Stimulated activated CD4-positive, alpha-beta T cell treated with anti-CD3 and anti-CD28 coated beads, Interleukin-1b, Interleukin-23, amount 100 ng/mL, for 24 hours (primary cell): Measurements from ENCODE around the gene MACC1.

Experiments used
- DNase-seq, 4 experiments: peaks; one replicate each; pipeline ENCODE4 v3.0.0-alpha.2; 2020; ENCODE audit warnings: low read depth in 4 of 4, low spot score in 1 of 4

MACC1 gene

GRCh38 chr7:20229646-20230500 lies 12.7 kb upstream of the MACC1 start:
- DNase-seq, result no peak

GRCh38 chr7:20229081-20229480 lies 11.9 kb upstream of the MACC1 start:
- no peak for DNase-seq

GRCh38 chr7:20228654-20229053 lies 11.5 kb upstream of the MACC1 start:
- no peak for DNase-seq

GRCh38 chr7:20227291-20227795 lies 10.2 kb upstream of the MACC1 start:
- no peak for DNase-seq

GRCh38 chr7:20226860-20227259 lies 9.7 kb upstream of the MACC1 start:
- DNase-seq, result no peak

- no peak for DNase-seq
Observed at GRCh38 chr7:20225384-20225783, 8.2 kb upstream of the MACC1 start.

GRCh38 chr7:20224025-20224424 lies 6.8 kb upstream of the MACC1 start:
- no peak for DNase-seq

GRCh38 chr7:20223356-20223755 lies 6.2 kb upstream of the MACC1 start:
- DNase-seq, result no peak

GRCh38 chr7:20222219-20222828 lies 5.1 kb upstream of the MACC1 start:
- no peak for DNase-seq

GRCh38 chr7:20220921-20221547 lies 3.9 kb upstream of the MACC1 start:
- no peak for DNase-seq

- no peak for DNase-seq
Observed at GRCh38 chr7:20220293-20220761, 3.1 kb upstream of the MACC1 start.

GRCh38 chr7:20219446-20220292 lies 2.5 kb upstream of the MACC1 start:
- DNase-seq, result no peak

- DNase-seq, result no peak
Observed at GRCh38 chr7:20219062-20219445, 1.9 kb upstream of the MACC1 start.

- DNase-seq, result no peak
Observed at GRCh38 chr7:20218279-20218678, 1.1 kb upstream of the MACC1 start.

- no peak for DNase-seq
Observed at GRCh38 chr7:20216406-20217036, 663 bp downstream of the MACC1 start.

GRCh38 chr7:20214921-20215669 lies 2.1 kb downstream of the MACC1 start:
- no peak for DNase-seq

- DNase-seq, result no peak
Observed at GRCh38 chr7:20214132-20214531, 3.1 kb downstream of the MACC1 start.

GRCh38 chr7:20213378-20213777 lies 3.8 kb downstream of the MACC1 start:
- no peak for DNase-seq

GRCh38 chr7:20211376-20211775 lies 5.8 kb downstream of the MACC1 start:
- no peak for DNase-seq
